HCT116 (cell line): ENCODE data around the gene PRKAG1.

Source experiments
- CEBPB ChIP-seq: IDR thresholded peaks from 2 replicates; pipeline ENCODE4 v1.6.1; 2012; ENCODE audit warnings: low read depth
- EZH2 ChIP-seq: fragments of 200-600 bp; sonication (generic); IDR thresholded peaks from 2 replicates; pipeline ENCODE4 v1.6.1; 2017; ENCODE audit warnings: antibody characterized with exemption, mixed run types
- EZH2phosphoT487 ChIP-seq: fragments of 200-600 bp; IDR thresholded peaks from 2 replicates; pipeline ENCODE4 v1.6.1; 2018; ENCODE audit warnings: antibody characterized with exemption, borderline replicate concordance
- MAX ChIP-seq: IDR thresholded peaks from 2 replicates; pipeline ENCODE4 v1.6.1; 2012
- POLR2A ChIP-seq: IDR thresholded peaks from 2 replicates; pipeline ENCODE4 v1.7.0; 2011; ENCODE audit warnings: borderline replicate concordance; ENCODE audit not compliant: insufficient read depth, insufficient read length; ENCODE audit errors: extremely low read depth
- ZBTB33 ChIP-seq: IDR thresholded peaks from 2 replicates; pipeline ENCODE4 v1.6.1; 2011; ENCODE audit warnings: mild to moderate bottlenecking, low read length, moderate library complexity; ENCODE audit not compliant: insufficient replicate concordance; ENCODE audit errors: extremely low read depth
- ZNF274 ChIP-seq: fragments of 200-500 bp; sonication (Bioruptor generic); IDR thresholded peaks from 2 replicates; pipeline ENCODE4 v1.6.1; 2014; ENCODE audit warnings: mild to moderate bottlenecking, low read depth, low read length, inconsistent platforms
- TF ChIP-seq, protein P1 (sequence below), 3 experiments: fragments of 200-600 bp in 1 of 3; sonication (generic) in 1 of 3; IDR thresholded peaks in 2 of 3; conservative IDR thresholded peaks in 1 of 3; 2 replicates each; pipeline ENCODE4 v1.5.1; 2012 to 2017; ENCODE audit warnings: low read depth in 2 of 3, low read length in 2 of 3, antibody characterized with exemption in 1 of 3, borderline replicate concordance in 1 of 3, control low read depth in 1 of 3, mild to moderate bottlenecking in 1 of 3, mixed read lengths in 1 of 3, mixed run types in 1 of 3, moderate library complexity in 1 of 3; ENCODE audit not compliant: insufficient read depth in 1 of 3
- TF ChIP-seq, protein P2 (sequence below): IDR thresholded peaks from 2 replicates; pipeline ENCODE4 v1.6.1; 2012; ENCODE audit warnings: low read depth

- TF ChIP-seq, protein P1, sequence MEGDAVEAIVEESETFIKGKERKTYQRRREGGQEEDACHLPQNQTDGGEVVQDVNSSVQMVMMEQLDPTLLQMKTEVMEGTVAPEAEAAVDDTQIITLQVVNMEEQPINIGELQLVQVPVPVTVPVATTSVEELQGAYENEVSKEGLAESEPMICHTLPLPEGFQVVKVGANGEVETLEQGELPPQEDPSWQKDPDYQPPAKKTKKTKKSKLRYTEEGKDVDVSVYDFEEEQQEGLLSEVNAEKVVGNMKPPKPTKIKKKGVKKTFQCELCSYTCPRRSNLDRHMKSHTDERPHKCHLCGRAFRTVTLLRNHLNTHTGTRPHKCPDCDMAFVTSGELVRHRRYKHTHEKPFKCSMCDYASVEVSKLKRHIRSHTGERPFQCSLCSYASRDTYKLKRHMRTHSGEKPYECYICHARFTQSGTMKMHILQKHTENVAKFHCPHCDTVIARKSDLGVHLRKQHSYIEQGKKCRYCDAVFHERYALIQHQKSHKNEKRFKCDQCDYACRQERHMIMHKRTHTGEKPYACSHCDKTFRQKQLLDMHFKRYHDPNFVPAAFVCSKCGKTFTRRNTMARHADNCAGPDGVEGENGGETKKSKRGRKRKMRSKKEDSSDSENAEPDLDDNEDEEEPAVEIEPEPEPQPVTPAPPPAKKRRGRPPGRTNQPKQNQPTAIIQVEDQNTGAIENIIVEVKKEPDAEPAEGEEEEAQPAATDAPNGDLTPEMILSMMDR (IDR thresholded peaks at IDR 0.05 in 2 of 3, conservative IDR thresholded peaks at IDR 0.05 in 1 of 3; ENCODE audit: borderline replicate concordance in 1 of 3, insufficient read depth in 1 of 3, low read depth in 2 of 3, low read length in 2 of 3), result no peak
- TF ChIP-seq ZNF274, result no peak
- no peak for TF ChIP-seq CEBPB
- no peak for TF ChIP-seq EZH2
- TF ChIP-seq POLR2A, result no peak
- no peak for TF ChIP-seq MAX
- TF ChIP-seq, protein P2, sequence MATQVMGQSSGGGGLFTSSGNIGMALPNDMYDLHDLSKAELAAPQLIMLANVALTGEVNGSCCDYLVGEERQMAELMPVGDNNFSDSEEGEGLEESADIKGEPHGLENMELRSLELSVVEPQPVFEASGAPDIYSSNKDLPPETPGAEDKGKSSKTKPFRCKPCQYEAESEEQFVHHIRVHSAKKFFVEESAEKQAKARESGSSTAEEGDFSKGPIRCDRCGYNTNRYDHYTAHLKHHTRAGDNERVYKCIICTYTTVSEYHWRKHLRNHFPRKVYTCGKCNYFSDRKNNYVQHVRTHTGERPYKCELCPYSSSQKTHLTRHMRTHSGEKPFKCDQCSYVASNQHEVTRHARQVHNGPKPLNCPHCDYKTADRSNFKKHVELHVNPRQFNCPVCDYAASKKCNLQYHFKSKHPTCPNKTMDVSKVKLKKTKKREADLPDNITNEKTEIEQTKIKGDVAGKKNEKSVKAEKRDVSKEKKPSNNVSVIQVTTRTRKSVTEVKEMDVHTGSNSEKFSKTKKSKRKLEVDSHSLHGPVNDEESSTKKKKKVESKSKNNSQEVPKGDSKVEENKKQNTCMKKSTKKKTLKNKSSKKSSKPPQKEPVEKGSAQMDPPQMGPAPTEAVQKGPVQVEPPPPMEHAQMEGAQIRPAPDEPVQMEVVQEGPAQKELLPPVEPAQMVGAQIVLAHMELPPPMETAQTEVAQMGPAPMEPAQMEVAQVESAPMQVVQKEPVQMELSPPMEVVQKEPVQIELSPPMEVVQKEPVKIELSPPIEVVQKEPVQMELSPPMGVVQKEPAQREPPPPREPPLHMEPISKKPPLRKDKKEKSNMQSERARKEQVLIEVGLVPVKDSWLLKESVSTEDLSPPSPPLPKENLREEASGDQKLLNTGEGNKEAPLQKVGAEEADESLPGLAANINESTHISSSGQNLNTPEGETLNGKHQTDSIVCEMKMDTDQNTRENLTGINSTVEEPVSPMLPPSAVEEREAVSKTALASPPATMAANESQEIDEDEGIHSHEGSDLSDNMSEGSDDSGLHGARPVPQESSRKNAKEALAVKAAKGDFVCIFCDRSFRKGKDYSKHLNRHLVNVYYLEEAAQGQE, result no peak
- no peak for TF ChIP-seq EZH2phosphoT487
- TF ChIP-seq ZBTB33, result no peak
Observed at GRCh38 chr12:48954061-48954460, 64.5 kb downstream of the PRKAG1 start.
